DOHH2 (cell line): Measurements from ENCODE around the gene XRCC6.

Experiments used
- H3F3A ChIP-seq: fragments of 200-600 bp; sonication (generic), shearing (Covaris generic); 2 replicates; pipeline ENCODE4 v1.6.0; 2016; ENCODE audit warnings: antibody characterized with exemption, mild to moderate bottlenecking; ENCODE audit not compliant: control insufficient read depth, insufficient read depth
- H3K27ac ChIP-seq: fragments of 200-600 bp; sonication (generic); 2 replicates; pipeline ENCODE4 v1.5.1; 2014; ENCODE audit warnings: low read depth, mild to moderate bottlenecking, low read length, moderate library complexity
- H3K27me3 ChIP-seq: fragments of 200-600 bp; sonication (generic); 2 replicates; pipeline ENCODE4 v1.6.1; 2014; ENCODE audit warnings: mild to moderate bottlenecking, low read length, mixed read lengths; ENCODE audit not compliant: control insufficient read depth
- H3K36me3 ChIP-seq: fragments of 200-600 bp; sonication (generic); 2 replicates; pipeline ENCODE4 v1.6.1; 2014; ENCODE audit warnings: mild to moderate bottlenecking, low read length, moderate library complexity, mixed read lengths; ENCODE audit not compliant: control insufficient read depth
- H3K4me1 ChIP-seq: fragments of 200-600 bp; sonication (generic); 2 replicates; pipeline ENCODE4 v1.6.1; 2014; ENCODE audit warnings: mild to moderate bottlenecking, low read length, mixed read lengths; ENCODE audit not compliant: control insufficient read depth
- H3K4me2 ChIP-seq: fragments of 200-600 bp; sonication (generic); 2 replicates; pipeline ENCODE4 v1.6.0; 2014; ENCODE audit warnings: mild to moderate bottlenecking, low read length, moderate library complexity
- H3K4me3 ChIP-seq: fragments of 200-600 bp; sonication (generic); 2 replicates; pipeline ENCODE4 v1.5.1; 2014; ENCODE audit warnings: mild to moderate bottlenecking, low read length, mixed read lengths
- H3K79me2 ChIP-seq: fragments of 200-600 bp; sonication (generic); 2 replicates; pipeline ENCODE4 v1.6.1; 2014; ENCODE audit warnings: mild to moderate bottlenecking, low read length, mixed read lengths; ENCODE audit not compliant: control insufficient read depth
- H3K9me2 ChIP-seq: fragments of 200-600 bp; sonication (generic); replicated peaks from 2 replicates; pipeline ENCODE4 v1.6.1; 2014; ENCODE audit warnings: mild to moderate bottlenecking, low read length, mixed read lengths; ENCODE audit not compliant: control insufficient read depth
- H3K9me3 ChIP-seq: fragments of 200-600 bp; sonication (generic); 2 replicates; pipeline ENCODE4 v1.6.1; 2014; ENCODE audit warnings: antibody characterized with exemption, low read length, mixed read lengths; ENCODE audit not compliant: control insufficient read depth, insufficient read depth
- H4K20me1 ChIP-seq: fragments of 200-600 bp; sonication (generic); 2 replicates; pipeline ENCODE4 v1.6.0; 2014; ENCODE audit warnings: low read depth, mild to moderate bottlenecking, antibody characterized with exemption, low read length, moderate library complexity; ENCODE audit not compliant: control insufficient read depth, insufficient read depth
- EZH2phosphoT487 ChIP-seq: fragments of 200-600 bp; sonication (generic); IDR thresholded peaks from 2 replicates; pipeline ENCODE4 v1.6.1; 2017; ENCODE audit warnings: borderline replicate concordance, mild to moderate bottlenecking, antibody characterized with exemption, low read length, moderate library complexity, mixed read lengths
- TF ChIP-seq, protein P1 (sequence below): fragments of 200-600 bp; sonication (generic); IDR thresholded peaks from one replicate; pipeline ENCODE4 v1.5.1; 2014; ENCODE audit warnings: antibody characterized with exemption, mild to moderate bottlenecking, low read depth, low read length; ENCODE audit not compliant: poor library complexity, severe bottlenecking

Gene XRCC6

DNA sequence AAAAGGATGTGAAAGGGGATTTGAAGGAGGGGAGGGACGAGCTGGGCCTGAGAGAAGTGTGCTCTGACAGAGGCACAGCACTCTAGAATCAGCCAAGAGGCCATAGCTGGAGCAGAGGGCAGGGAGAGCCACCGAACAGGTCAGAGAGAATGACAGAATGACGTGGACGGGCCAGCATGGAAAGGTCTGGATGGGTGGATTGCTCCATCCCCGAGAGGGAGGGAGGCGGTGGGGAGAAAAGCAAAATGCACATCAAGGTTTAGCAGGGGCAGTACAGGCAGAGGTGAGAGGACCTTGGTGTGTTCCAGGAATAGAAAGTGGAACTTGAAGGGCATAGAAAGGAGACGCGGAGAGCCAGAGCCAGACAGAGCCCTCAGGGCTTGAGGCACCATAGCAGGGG is 38.4 kb upstream of the XRCC6 start:
- no peaks in the 10 kb centered on the region for H3K36me3 ChIP-seq
- H3K79me2 ChIP-seq = no peaks in the 10 kb centered on the region
- no peaks in the 10 kb centered on the region for H3K9me2 ChIP-seq
- no peak overlapping the region for H3K4me2 ChIP-seq
- no peaks in the 10 kb centered on the region for H3K4me1 ChIP-seq
- H3F3A ChIP-seq = no peaks in the 10 kb centered on the region
- H3K27me3 ChIP-seq = no peaks in the 10 kb centered on the region
- no peak overlapping the region for H3K27ac ChIP-seq
- TF ChIP-seq, protein P1, sequence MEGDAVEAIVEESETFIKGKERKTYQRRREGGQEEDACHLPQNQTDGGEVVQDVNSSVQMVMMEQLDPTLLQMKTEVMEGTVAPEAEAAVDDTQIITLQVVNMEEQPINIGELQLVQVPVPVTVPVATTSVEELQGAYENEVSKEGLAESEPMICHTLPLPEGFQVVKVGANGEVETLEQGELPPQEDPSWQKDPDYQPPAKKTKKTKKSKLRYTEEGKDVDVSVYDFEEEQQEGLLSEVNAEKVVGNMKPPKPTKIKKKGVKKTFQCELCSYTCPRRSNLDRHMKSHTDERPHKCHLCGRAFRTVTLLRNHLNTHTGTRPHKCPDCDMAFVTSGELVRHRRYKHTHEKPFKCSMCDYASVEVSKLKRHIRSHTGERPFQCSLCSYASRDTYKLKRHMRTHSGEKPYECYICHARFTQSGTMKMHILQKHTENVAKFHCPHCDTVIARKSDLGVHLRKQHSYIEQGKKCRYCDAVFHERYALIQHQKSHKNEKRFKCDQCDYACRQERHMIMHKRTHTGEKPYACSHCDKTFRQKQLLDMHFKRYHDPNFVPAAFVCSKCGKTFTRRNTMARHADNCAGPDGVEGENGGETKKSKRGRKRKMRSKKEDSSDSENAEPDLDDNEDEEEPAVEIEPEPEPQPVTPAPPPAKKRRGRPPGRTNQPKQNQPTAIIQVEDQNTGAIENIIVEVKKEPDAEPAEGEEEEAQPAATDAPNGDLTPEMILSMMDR = no peak
- TF ChIP-seq EZH2phosphoT487 = no peak
- H3K9me3 ChIP-seq = no peaks in the 10 kb centered on the region
- no peaks in the 10 kb centered on the region for H4K20me1 ChIP-seq
- H3K4me3 ChIP-seq = no peak overlapping the region

DNA sequence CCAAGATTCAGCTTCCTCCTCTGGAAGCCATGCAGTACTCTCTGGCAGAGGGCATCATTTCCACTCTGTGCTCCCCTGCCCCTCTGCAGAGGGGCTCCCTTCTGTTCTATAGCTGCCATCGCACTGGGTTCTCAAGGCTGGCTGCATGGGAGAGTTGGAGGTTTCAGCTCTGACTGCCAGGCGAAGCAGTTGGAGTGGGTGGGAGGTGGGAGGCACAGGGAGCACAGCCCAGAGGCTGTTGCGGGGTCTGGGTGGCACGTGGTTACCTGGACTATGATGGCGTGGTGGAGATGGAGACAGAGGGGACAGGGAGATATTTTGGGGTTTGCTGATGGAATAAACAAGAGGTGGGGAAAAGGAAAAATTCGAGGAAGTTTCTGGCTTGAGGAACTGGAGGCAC is 36.2 kb upstream of the XRCC6 start:
- H3K27ac ChIP-seq = no peak overlapping the region
- no peak overlapping the region for H3K4me2 ChIP-seq
- peaks cover 6% of the 10 kb centered on the region for H3K79me2 ChIP-seq
- H3K4me1 ChIP-seq = peaks cover 9% of the 10 kb centered on the region
- peaks cover 3% of the 10 kb centered on the region; the same call in 1 of the 2 replicates for H3K36me3 ChIP-seq
- TF ChIP-seq EZH2phosphoT487 = no peak
- TF ChIP-seq, protein P1 = no peak
- H3K9me3 ChIP-seq = no peaks in the 10 kb centered on the region
- H3F3A ChIP-seq = no peaks in the 10 kb centered on the region
- no peaks in the 10 kb centered on the region for H3K9me2 ChIP-seq
- no peaks in the 10 kb centered on the region for H4K20me1 ChIP-seq
- no peak overlapping the region for H3K4me3 ChIP-seq
- H3K27me3 ChIP-seq = no peaks in the 10 kb centered on the region

DNA sequence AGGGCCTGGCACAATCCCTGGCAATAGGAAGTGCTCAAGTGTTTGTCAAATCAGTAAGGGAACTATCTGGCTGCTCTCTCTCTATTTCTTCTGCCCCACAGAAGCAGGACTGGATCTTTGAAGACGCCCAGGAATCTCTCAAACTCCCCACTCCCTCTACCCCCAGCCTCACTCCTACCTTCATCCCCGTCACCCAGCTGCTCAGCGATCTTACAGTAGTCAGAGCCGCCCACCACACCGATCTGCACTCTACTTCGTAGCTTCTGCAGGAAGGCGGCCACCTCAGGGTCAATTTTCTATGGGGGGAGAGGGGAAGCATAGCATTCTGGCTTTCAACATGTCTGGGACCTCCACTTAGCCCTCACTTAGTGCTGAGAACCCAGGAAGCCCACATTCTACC is 35.2 kb upstream of the XRCC6 start:
- Histone ChIP-seq H3K4me3 (no peak overlapping the region), H3K79me2 (peaks cover 6% of the 10 kb centered on the region), H3F3A (no peaks in the 10 kb centered on the region), H3K9me3 (no peaks in the 10 kb centered on the region), H3K27ac (no peak overlapping the region), H3K4me1 (peaks cover 15% of the 10 kb centered on the region), H3K27me3 (no peaks in the 10 kb centered on the region), H3K36me3 (peaks cover 3% of the 10 kb centered on the region; the same call in 1 of the 2 replicates), H3K4me2 (no peak overlapping the region), H3K9me2 (no peaks in the 10 kb centered on the region), H4K20me1 (no peaks in the 10 kb centered on the region)
- TF ChIP-seq EZH2phosphoT487 = no peak
- TF ChIP-seq, protein P1 = no peak
